HG02642 (cell line): ENCODE data around the gene CTNNA1.

Experiments
- ATAC-seq: cut with Tn5 transposase; IDR thresholded peaks from one replicate; pipeline ENCODE4 v1.9.1; 2021; ENCODE audit warnings: mild to moderate bottlenecking; ENCODE audit not compliant: unreplicated experiment, poor library complexity

CTNNA1 gene

DNA sequence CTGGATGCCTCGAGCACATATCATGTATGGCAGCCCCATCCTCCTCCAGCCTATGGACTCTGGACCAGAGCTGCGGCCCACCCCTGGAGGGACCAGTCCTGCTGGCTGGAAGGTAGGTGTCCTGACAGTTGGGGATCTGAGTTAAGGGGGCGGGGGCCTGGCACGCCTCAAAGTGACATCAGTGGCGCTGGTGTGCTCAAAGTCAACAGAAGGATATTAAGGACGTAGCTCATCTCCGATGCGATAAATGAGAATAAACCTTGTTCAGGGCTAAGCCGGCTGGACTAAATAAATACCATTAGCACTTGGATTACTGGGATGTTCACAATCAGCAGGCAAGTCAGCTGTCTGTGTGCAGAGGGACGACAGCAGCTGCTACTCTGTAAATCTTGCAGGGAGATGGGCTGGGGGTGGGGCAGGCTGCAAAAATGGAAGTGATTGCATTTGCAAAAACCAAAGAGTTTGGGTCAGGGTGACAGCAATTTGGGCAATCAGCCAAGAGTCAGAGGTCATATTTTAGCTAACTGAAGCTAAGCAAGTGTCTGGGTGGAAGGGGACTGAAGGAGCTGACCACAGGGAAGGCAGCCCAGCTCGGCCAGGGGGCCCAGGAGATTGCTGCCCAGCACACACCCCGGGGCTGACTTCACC lies 201.9 kb downstream of the CTNNA1 start:
- ATAC-seq: no peak

GRCh38 chr5:138955671-138956295 lies 202.6 kb downstream of the CTNNA1 start:
- ATAC-seq: no peak

DNA sequence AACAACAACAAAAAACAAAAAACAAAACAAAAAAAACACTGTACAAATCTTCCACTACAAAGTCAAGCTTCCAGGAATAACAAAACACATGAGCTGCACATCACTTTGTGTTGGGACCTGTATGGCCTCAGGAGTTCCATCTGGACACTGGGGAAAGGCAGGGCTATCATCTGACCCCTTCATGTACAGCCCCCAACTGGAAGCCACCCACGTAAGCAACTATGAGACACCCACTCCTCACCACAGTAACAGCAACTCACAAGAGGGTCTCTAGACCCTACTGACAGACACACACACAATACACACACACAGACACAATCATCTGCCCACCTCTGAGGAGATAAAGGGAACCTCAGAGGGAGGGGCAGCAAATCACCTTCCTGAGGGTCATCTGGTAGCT lies 203.6 kb downstream of the CTNNA1 start:
- ATAC-seq: no peak

GRCh38 chr5:138960145-138960692 lies 207.0 kb downstream of the CTNNA1 start:
- ATAC-seq: no peak

DNA sequence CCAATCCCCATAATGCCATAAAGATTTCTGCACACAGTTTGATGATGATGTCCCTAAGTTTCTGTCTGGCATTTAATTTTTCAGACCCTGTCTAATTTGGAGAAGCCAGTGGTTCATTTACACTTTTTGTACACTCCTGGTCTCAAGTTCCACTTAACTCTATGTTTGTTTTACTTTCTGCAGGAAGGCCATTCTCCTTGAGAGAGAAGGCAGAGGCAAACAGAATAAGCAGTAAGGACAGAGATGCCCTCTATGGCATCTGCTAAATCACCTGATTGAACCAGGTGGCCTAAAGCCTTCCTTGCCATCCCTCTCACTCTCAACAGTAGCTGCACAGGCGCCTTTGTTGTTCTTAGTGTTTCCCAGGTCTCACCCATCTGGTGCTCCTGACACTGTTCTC lies 208.0 kb downstream of the CTNNA1 start:
- ATAC-seq: no peak

GRCh38 chr5:138961729-138962128 lies 208.5 kb downstream of the CTNNA1 start:
- no peak for ATAC-seq

DNA sequence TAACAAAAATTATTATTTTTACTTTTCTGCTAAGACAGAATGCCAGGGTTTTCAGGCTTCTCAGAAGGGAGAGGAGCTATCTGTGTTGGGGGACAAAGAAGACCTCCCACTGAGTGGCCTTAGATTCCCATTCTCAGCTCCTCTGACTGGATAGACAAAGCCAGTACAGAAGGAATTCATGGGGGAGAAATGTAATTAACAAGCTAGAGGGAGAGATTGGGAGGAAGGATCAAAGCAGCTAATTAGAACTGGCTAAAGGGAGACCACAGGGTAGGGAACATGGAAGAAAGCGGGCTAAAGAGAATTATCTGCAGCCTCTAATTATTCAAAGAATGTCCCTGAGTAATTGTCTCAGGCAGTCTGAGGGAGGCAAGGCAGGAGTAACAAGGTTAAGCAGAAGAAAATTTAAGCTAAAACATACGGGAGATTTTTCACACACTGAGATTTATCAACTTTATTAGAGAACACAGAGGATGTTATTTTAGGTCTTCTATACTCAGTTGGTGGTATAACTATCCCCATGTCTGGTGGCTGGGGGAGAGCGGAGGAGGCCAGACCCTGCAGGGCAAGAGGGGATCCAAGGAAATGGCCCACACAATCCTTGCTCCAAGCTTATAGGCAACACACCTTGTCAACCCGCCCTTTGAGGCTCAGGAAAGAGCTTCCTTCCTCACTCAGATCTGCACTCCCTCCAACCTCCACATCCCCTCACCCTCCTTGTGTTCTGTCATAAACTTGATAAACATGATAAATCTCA lies 209.6 kb downstream of the CTNNA1 start:
- ATAC-seq: no peak

DNA sequence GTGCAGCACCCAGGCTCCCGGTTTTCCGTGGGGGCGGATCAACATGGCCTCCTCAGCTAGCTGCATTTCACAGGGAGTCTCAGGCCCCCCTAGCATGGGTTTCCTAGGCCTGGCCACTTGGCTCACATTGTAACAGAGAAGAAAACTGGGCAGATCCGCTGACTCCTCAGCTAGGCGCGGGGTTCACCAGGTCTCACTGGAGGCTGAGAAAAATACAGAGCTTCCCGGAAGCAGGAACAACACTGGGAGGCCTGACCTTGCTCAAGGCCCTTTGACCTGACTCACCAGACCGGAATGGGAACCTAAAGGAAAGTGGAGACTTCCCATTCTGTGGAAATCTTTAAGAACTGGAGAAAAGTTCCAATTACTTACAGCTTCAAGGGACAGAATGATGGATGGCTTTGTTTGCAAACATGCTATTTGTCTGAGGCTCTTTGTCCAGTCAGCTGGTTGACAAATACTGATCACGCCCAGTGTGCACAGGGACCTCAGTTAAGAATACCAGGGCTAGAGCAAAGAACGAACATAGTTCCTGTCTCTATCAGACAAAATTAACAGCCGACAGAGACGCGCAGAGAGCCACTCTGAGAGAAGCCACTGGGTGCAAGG lies 210.6 kb downstream of the CTNNA1 start:
- no peak for ATAC-seq

DNA sequence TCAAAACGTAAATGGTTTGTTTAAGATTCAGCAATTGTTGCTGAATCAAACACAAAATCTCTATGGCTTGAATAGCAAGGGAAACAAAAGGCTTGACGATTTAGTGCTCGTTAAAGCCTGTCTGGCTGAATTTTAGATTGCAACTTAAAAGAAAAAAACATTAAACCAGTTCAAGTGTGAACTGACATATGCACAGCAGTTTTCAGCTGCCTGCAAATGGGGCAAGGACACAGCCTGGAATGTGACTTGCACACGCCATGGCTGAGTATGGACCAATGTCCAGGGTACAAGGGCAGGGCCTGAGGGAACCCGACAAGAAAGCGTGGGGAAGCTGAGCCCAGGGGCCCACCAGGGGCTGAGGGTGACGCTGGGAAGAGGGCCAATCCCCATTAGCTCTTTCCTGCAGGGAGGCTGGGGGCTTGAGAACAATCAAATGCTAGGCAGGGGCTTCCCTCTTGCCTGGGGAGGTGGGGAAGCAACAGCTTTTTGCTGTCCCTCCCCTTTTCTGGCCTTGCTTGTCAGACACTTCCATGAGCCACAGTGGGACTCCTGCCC lies 211.5 kb downstream of the CTNNA1 start:
- no peak for ATAC-seq

- ATAC-seq: no peak
Observed at GRCh38 chr5:138965626-138966025, 212.4 kb downstream of the CTNNA1 start.

DNA sequence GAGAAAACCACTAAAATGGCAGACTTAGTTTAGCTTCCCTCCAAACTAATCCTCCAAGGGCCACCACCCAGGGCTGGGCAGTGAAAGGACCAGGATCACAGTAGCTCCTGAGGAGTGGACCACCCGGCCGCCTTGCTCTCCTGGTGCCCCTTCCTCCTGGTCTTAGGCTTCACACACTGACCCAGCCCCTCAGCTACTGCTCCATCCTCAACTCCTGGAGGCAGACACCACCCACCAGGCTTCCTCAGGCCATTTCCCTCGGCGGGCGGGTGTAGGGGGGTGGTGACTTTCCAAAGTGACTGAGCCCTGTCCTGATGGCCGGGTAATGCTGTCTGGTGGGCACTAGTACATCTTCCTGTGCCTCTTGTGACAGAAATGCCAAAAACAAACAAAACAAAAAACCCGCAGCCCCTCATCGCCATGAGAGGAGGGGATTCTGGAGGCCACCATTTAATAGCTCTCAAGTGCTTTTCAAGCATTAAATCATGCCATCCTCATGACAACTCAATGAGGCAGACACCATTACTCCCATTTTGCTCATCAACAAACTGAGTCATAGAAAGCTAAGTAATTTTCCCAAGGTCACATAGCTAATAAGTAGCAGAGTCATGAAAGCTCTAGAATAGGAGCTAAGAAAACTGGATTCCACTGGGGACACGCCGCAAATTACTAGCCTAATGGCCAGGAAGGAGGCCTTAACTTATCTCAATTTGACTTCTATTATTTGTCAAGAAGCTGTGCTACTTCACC lies 213.2 kb downstream of the CTNNA1 start:
- no peak for ATAC-seq

DNA sequence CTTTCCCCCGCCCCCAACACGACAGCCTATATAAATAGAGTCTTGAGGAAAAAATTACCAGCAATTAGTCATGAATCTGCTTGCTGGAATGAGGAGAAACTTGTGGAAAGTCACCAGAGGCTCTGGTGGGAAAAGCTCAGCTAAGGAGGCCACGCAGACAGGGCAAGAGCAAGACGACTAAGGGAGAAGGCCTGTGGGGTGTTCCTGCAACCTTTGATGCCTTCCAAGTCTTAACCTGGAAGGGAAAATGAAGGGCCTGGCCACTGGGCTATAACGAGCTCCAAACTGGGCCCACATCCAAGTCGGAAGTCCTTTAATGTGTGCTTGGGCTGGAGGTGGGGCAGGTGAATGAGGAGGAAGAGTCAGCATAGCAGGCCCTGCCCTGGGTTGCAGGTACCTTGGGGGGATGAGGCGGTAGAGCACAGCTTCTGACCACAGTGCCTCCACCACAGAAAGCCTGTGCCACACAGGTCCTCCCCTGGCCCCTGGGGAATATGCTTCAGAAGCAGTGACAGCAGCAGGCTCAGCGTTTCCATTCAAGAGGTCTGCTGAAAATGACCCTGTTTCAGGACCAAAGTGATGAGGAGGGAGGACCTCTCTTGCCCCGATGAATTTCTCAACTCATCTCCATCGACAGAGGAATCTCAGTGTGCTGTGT lies 214.7 kb downstream of the CTNNA1 start:
- no peak for ATAC-seq

DNA sequence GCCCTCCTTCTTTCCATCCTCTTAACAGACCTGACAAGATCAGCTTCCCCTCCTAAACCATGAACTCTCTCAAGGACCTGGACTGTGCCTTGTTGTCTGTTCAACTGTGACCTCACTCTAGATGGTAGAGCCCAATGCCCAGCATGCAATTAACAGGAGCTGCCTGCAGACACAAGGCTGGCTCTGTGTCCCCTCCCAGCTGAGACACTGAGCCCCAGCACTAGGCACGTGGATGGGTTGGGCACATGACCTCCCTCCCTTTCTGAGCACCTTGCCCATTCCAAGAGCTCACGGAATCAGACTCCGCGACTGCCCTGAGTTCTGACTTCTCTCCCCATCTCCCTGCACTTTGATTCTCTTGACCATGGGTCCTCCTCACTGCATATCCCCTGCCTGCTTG lies 215.4 kb downstream of the CTNNA1 start:
- ATAC-seq: no peak

- ATAC-seq: no peak
Observed at GRCh38 chr5:138969323-138970002, 216.2 kb downstream of the CTNNA1 start.

- ATAC-seq: no peak
Observed at GRCh38 chr5:138972230-138972629, 219.0 kb downstream of the CTNNA1 start.

- no peak for ATAC-seq
Observed at GRCh38 chr5:138972836-138973235, 219.6 kb downstream of the CTNNA1 start.

- ATAC-seq: no peak
Observed at GRCh38 chr5:138974227-138975063, 221.2 kb downstream of the CTNNA1 start.
